ENCODE data around the gene TMEM176A.

DNA sequence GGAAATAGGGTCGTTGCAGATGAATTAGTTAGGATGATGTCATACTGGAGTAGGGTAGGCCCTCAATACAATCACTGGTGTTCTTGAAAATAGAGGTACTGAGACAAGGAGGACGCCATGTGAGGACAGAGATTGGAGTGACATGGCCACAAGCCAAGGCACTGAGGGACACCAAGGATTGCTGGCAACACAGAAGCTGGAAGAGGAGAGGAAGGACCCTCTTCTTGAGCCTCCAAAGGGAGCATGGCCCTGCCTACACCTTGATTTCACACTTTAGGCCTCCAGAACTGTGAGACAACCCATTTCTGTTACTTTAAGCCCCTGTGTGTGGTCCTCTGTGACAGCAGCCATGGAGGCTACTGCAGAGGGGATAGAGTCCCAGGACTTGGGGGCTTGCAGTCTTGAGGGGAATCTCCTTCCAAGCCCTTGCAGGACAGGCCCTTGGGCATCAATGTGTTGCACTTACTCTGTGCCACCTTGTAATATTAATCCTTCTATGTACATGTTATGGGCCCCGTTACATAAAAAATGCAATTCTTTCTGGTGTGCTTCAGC, 48.1 kb downstream of the TMEM176A start:
- TF ChIP-seq, protein P1, sequence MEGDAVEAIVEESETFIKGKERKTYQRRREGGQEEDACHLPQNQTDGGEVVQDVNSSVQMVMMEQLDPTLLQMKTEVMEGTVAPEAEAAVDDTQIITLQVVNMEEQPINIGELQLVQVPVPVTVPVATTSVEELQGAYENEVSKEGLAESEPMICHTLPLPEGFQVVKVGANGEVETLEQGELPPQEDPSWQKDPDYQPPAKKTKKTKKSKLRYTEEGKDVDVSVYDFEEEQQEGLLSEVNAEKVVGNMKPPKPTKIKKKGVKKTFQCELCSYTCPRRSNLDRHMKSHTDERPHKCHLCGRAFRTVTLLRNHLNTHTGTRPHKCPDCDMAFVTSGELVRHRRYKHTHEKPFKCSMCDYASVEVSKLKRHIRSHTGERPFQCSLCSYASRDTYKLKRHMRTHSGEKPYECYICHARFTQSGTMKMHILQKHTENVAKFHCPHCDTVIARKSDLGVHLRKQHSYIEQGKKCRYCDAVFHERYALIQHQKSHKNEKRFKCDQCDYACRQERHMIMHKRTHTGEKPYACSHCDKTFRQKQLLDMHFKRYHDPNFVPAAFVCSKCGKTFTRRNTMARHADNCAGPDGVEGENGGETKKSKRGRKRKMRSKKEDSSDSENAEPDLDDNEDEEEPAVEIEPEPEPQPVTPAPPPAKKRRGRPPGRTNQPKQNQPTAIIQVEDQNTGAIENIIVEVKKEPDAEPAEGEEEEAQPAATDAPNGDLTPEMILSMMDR (conservative IDR thresholded peaks at IDR 0.05; ENCODE audit: low read depth in 2 of 2): no peak
- no peak for TF ChIP-seq POLR2AphosphoS5 (IDR thresholded peaks at IDR 0.05; ENCODE audit: low read depth)
